ENCODE data around the gene CHCHD4.

Gene CHCHD4

DNA sequence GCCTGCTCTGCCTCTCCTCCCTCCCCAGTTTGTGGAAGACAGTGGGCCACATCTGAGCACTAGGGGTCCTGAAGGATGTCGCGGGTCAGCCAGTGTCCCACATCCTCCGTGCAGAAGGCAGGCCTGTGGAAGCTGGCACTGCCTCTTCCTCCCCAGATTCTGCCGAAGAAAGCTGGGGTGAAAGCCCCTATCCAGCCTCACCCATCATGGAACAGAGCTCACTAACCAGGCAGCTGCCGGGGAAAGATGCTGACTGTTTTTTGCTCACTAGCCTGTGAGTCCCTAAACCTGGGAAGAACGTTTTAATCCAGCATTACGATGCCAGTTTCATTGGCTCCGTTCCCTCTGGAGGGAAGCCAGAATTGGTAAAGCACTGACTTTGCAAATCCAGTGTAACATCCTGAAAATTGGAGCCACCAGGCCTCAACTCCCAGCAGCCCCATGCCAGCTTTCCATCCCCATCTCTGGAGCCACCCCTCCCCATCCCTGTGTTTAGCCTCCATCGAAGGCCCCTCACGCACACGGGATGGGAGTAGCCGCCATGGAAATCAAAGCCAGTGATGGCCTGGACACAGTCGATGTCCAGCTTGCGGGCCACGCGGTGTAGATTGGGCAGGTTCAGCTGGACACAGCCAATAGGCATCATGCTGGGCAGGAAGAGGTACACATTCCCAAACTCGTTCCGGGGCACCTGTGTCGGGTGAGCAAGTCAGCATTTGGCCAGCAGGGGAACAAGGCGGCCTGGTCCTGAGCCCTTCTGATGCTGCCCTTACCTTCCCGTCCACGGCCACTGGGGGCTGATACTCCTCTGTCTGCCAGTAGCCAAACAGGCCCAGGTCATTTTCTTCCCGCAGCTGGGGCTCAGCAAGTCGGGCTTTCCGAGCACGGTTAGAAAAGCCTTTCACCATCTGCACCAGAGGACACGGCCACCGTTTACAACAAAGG, 23.6 kb upstream of the CHCHD4 start:
- DNase-seq: no peak

DNA sequence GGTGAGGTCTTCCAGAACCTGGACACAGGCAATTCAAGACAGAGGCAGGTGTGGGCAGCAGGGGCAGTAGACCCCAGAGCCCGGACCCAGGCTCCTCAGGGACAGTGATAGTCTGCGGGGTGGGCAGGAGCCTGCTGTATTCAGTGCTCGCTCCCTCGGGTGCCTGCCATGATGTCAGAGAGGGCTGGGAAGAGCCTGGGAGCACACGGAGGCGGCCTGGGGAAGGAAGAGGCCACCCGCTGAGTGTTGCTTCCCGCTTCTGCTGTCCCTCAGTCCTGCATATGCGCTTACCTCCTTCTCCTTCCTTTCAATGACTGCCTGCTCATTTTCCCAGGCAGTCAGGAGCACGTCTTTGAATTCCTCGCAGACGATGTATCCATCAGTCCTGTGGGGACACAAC, 22.9 kb upstream of the CHCHD4 start:
- DNase-seq: no peak

DNA sequence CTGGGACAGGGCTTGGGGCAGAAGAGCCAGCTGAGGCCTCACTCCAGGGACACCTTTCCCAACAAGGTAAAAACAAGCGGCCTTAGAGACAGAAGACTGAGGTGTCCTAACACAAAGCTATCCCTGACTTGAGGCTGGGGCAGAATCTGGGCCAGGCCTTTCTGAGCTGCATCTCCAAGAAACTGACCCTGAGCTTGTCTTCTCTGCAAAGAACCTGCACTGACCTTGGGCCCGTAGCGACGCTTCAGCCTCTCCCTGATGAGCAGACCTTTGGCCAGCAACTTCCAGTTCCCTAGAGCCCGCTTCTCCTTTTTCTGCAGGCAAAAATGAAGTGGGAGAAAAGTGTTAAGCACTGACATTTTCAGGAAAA, 22.4 kb upstream of the CHCHD4 start:
- no peak for DNase-seq

DNA sequence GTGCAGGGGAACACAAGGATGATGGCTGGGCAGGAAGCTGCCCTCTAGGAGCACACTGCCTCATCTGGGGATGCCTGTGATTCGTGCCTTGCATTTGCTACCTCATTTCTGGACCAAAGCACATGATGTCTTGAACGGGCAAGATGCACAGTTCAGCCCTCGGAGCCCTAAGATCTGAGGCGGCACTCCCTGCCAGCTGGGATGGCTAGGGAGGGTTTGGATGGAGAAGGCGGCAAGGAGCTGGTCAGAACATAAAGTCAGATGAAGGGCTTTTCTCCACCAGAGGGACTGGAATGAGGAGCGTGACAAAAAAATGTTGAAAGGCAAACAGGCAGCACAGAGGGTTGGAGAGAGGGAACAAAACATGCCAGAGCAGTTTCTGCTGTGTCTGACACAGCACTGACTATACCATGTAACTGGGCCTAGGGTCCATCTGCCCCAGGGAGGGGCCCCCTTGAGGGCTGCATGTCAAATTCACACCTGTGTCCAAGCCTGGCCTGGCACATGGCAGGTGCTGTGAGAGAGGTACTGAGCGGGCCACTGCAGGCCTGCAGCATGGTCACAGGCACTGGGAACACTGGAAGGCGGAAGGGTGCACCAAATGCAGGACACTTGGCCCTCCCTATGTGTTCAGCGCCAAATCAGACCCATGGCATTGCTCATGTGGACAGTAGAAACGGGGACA, 21.9 kb upstream of the CHCHD4 start:
- no peak for DNase-seq

DNA sequence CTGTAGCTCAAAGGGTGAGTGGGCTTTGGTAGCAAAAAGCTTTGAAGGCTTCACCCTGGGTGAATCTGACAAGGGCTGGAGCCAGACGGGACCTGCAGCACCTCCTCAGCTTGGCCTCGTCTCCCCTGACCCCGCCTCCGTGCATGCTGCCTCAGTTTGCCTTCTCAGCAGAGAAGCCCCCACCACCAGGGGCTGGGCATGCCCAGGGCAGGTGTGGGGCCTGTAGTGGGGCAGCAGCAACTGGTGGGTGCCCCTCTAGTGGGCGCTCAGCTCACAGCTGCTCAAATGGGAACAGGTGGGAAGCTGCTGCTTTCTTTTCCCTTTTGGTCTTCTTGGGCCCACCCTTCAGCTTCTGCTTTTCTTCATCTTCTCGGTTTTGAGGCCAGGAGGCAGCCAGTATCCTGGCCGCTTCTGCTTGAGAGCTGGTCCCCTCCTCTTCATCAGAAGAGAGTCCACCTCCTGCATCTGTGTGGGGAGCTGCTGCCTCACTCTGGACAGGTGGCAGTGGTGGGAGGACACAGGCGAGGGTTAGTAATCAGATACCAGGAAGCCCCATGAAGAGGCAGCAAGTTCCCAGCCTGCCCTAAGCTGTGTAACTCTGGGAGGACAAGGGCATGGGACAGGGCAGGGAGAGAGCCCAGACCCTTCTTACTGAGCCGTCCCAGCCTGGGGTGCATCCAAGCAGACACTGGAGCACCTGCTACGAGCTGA, 21.2 kb upstream of the CHCHD4 start:
- no peak for DNase-seq

DNA sequence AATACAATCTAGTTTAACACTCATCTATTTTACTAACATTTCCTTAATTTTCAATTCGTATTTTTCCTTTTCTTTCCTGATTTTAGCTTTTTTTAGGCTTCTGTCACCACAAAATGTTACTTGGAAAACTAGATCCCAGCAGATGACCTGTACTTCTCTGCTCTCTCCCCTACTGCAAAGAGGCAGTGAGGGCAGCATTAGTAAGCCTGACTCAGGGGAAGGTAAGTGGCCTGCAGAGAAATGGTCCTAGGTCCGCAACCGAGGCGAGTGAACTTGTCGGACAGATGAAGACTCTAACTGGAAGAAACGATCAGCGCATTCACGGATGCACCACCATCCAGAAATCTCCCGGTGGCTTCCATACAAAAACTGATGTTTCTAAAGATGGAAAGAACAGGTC, 20.6 kb upstream of the CHCHD4 start:
- no peak for DNase-seq

DNA sequence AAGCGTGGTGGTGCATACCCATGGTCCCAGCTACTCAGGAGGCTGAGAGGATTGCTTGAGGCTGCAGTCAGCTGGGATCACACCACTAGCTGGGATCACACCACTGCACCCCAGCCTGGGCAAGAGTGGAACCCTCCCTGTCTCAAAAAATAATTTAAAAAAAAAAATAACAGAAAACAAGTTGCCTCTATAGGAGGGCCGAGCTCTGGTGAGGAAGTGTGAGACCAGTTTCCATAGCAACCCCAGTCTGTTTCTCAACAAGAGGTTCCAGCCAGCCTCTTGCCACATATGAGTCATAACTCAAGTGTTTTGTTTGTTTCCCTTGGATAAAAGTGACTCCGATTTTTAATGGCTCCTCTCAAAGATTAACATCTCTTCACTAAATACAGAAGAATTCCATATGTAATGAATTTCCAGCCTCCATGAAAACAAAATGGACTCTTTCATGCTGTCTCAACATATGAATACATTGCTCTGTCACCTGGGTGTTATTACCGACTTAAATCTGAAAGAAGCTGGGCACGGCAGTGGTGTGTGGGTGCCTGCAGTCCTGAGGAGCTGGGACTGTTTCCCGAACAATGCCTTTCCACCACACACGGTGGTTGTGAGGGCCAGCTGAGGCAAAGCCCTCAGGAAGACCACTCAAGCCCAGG, 19.9 kb upstream of the CHCHD4 start:
- peak; percentile 90 for DNase-seq

DNA sequence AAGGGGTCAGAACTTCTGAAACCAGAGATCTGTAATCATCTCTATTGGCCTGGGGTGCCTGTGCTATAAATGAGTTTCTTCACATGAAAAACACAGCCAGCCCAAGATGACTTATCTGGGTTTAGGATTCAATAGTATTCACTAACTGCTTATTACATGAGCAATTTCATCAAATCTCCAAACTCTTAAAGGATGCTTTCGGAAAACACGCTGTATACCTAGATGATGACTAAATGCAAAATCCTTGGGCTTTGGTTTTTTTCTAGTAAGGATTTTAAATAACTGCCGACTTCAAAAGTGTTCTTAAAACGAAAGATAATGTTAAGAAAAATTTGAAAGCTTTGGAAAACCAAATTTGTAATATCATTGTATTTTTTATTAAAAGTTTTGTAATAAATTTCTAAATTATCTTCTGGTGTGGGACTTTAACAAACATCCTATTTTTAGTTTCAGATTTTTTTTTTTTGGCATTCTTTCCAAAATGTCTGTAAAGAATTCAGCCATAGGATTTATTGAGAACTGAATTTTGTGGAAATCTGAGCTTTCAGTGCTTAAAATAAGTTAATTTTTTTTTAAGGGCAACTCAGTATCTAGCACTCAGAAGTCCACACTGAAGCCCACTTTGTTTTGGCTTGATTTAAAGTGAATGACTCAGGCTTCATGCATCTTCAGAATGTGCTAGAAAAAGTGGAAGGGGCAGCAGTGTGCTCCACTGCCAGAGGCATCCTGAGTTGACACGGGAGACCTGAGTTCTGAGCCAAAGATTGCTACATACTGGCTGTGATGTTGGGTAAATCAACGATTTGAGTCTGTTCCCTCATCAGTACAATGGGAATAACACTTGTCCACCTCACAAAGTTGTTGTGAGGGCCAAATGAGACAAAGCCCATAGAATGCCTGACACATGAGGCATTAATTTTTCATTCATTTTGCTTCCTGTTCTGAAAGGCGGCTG, 18.9 kb upstream of the CHCHD4 start:
- no peak for DNase-seq

DNA sequence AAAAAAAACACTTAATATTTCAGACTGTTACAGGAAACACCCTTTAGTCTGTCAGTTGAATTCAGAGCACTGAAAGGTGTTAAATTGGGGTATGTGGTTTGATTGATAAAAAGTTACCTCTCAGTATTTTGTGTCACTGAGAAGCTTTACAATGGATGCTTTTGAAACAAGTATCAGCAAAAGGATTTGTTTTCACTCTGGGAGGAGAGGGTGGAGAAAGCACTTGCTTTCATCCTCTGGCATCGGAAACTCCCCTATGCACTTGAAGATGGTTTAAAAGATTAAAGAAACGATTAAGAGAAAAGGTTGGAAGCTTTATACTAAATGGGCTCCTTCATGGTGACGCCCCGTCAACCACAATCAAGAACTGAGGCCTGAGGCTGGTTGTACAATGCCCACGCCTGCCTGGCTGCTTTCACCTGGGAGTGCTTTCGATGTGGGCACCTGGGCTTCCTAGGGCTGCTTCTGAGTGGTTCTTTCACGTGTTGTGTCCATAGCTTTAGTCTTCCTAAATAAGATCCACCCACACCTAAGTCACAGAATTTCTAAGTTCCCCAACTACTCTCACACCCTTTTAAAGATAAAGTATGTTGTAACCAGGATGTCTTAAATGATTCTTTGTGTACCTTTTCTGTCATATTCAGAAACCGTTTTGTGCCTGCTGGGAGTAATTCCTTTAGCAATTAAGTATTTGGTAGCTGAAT, 18.0 kb upstream of the CHCHD4 start:
- DNase-seq: peak; percentile 70

DNA sequence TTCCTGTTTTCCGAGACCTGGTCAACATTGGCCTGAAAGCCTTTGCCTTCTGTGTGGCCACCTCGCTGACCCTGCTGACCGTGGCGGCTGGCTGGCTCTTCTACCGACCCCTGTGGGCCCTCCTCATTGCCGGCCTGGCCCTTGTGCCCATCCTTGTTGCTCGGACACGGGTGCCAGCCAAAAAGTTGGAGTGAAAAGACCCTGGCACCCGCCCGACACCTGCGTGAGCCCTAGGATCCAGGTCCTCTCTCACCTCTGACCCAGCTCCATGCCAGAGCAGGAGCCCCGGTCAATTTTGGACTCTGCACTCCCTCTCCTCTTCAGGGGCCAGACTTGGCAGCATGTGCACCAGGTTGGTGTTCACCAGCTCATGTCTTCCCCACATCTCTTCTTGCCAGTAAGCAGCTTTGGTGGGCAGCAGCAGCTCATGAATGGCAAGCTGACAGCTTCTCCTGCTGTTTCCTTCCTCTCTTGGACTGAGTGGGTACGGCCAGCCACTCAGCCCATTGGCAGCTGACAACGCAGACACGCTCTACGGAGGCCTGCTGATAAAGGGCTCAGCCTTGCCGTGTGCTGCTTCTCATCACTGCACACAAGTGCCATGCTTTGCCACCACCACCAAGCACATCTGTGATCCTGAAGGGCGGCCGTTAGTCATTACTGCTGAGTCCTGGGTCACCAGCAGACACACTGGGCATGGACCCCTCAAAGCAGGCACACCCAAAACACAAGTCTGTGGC, 17.1 kb upstream of the CHCHD4 start:
- DNase-seq: no peak

DNA sequence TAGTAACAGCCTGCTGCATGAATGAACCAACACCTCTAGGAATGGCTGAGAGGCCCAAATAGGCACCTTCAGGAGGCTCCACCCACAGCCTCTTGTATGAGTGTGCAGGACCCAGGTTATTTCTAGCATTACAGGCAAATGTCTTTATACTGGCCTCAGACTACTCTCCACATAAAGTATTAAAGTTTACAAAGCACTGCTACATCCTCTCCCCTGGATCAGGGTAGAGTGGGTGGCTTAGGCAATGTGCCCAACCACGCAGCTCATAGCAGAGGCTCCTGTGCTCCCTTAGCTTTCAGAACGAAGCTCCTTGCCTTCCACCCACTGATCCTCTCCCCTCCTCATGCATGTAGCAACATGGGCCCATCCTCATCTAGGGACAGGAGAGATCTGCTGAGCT, 16.5 kb upstream of the CHCHD4 start:
- no peak for DNase-seq

DNA sequence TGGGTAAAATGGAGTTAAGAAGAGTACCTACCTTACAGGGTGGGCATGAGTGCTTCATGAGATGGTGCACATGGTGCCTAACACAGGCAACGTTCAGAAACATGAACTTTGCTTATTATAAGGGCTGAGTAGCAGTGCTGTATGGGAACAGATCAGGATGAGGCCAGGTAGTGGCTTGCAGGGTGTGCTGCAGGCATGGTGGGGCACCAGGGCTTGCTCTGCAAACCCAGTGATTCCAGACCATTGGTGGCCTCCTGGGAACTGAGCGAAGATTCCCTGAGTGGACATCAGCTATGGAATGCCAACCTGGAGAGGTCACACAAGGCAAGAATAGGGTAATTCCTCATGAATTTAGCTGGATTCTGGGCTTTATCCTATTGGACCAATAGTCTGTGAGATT, 16.0 kb upstream of the CHCHD4 start:
- no peak for DNase-seq

DNA sequence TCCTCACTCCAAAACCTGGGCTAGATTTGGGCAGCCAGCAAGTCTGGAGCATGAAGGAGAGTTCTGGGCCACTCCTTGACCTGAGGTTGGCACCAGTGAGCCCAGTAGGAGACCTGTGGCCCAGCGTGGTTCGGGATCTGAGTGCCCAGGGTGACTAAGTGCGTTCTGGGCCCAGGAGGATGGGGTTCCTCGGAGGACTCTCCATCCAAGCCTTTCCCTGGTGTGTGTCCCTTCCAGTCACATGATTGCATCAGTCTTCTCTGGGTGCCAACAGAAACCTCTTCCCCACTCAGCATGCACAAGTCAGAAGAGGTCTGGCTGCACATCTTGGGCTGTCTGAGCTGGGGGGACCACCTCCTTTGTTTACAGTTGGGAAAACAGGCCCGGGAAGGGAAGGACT, 15.1 kb upstream of the CHCHD4 start:
- no peak for DNase-seq

DNA sequence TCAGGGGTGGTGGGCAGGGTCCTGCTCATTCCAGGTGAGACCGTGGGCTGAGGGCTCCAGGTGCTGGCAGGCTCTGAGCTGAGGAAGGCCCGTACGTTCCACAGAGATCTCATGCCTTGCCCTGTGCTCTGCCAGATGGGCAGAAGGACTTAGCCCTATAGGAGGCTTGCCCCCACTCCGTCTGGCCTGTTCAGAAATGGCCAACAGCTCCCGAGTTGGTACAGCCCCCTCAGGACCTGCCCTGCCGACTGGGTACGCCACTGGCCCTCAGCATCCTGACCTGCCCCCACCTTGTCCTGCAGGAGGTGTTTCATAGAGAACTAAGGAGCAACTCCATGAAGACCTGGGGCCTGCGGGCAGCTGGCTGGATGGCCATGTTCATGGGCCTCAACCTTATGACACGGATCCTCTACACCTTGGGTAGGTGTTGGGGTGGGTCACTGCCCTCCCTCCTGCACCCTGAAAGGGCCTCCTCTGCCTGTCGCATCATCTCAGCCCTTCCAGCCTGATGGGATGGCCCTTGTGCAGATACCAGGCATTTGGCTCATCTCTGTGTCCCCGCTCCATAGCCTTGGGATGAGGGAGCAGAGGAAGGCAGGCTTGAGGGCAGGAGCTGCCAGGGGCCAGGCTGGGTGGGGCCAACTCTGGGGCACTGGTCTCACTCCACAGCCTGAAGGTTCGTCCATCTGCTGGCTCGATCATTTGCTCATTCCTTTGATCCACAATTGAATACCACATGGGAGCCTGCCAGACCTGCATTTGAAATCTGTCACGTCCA, 14.4 kb upstream of the CHCHD4 start:
- DNase-seq: no peak

DNA sequence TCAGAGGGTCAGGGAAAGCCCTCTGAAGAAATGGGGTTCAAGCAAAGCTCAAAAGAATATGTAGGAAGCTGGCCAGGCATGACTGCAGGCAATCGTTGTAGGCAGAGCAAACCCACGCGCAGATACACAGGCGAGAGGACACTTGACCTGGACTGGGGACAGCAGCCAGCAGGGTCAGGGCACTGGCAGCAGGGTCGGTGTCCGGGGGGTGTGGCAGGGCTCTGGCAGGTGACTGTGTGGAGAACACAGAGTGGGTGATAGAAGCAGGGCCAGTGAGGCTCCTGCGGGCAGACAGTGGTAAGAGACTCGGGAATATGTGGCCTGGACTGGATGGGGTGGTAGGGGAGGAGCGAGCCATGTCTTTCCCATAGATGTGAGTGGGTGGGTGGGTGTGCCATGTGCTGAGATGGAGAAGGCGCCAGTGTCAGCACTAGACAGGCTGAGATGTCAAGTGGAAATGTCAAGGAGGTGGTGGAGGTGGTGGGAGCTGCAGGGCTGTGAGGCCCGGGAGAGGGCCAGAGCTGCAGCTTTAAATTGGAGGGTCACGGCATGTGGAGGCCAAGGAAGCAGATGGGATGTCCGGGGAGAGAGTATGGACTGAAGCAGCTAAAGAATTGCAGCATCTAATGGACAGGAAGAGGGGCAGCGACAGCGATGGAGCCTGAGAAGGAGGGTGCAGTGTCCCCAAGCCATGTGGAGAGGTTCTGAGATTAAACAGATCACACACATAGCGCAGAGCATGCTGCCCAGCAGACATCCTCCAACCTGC, 13.6 kb upstream of the CHCHD4 start:
- no peak for DNase-seq

DNA sequence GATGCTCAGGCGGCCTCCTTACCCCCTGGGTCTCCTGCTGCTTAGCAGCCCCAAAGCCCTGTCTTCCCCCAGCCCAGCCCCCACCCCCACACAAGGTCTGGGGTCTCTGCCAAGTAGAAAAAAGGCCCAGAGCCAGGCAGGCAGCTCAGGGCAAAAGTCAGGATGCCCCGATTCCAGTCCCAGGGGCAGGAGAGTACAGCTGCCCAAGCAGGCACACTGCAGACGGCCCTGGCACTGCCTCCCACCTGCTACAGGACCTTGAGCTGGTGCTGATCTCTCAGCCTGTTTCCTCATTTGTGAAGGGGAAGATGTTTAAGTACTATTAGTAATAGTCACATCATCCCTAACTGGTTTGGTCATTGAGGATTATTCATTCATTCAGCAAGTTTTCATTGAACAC, 12.8 kb upstream of the CHCHD4 start:
- DNase-seq: no peak

DNA sequence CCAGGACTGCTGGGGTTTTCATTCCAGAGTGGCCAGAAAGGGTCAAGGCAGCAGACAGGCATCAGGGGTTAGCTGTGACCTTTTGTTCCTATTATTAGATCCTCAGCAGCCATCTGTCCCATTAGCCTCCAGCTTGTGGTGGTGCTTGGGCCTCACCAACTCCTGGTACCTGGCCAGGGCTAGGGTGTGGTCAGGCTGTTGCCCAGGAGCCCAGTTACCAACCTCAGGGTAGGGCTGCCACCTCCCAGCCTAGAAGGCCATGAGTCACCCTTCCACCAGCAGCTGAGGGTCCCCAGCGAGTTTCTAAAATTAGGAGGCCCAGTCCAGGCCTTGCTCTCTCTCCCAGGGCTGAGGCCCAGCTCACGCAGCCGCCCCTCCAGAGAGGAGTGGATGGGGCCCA, 12.3 kb upstream of the CHCHD4 start:
- DNase-seq: no peak

DNA sequence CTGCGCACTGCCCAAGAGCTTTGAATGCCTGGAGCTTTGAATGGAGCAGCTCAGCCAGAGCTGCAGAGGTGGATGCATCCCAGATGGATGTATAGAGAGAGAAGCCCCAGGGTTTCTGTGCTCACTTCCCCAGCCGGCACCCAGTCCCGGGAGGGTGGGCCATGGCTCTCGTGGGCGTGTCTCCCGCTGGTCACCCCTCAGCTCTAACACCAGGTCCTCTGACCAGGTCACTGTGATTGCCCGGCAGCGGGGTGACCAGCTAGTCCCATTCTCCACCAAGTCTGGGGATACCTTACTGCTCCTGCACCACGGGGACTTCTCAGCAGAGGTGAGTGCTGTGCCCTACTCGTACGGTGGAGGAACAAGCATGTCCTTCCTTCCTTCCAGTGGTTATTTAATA, 10.9 kb upstream of the CHCHD4 start:
- no peak for DNase-seq

DNA sequence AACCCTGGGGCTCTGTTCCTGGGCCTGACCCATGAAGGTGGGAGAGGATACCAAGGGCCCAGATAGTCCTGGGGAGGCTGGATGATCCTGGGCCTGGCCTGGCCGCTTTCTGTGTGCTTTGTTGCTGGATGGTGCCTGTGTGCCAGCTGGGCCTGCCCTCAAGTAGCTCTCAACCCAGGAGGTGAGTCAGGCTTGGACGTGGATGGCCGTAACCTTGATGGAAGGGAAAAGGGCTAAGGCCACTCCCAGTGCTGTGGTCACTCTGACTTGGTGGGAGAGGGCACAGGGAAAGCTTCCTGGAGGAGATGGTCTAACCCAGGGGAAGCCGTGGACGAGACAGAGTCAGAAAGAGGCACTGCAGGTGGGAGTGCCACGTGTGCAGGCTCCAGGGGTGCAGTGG, 9.6 kb upstream of the CHCHD4 start:
- DNase-seq: no peak
